ENCODE results near the gene SOX5.
"Not testable (repeated sequence)": the region's sequence is repeated elsewhere in the genome, so short reads cannot be mapped to it uniquely, and the experiment has no call there.

DNA sequence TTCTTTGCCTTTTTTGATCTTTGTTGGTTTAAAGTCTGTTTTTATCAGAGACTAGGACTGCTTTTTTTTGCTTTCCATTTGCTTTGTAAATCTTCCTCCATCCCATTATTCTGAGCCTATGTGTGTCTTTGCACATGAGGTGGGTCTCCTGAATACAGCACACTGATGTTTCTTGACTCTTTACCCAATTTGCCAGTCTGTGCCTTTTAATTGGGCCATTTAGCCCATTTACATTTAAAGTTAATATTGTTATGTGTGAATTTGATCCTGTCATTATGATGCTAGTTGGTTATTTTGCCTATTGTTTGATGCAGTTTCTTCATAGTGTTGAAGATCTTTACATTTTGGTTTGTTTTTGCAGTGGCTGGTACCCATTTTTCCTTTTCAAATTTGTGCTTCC lies 126.6 kb downstream of the SOX5 start:
- TF ChIP-seq, protein P1, sequence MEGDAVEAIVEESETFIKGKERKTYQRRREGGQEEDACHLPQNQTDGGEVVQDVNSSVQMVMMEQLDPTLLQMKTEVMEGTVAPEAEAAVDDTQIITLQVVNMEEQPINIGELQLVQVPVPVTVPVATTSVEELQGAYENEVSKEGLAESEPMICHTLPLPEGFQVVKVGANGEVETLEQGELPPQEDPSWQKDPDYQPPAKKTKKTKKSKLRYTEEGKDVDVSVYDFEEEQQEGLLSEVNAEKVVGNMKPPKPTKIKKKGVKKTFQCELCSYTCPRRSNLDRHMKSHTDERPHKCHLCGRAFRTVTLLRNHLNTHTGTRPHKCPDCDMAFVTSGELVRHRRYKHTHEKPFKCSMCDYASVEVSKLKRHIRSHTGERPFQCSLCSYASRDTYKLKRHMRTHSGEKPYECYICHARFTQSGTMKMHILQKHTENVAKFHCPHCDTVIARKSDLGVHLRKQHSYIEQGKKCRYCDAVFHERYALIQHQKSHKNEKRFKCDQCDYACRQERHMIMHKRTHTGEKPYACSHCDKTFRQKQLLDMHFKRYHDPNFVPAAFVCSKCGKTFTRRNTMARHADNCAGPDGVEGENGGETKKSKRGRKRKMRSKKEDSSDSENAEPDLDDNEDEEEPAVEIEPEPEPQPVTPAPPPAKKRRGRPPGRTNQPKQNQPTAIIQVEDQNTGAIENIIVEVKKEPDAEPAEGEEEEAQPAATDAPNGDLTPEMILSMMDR (IDR thresholded peaks at IDR 0.05): not testable (repeated sequence)
- not testable (repeated sequence) for TF ChIP-seq POLR2A (IDR thresholded peaks at IDR 0.05)
